Measurements from ENCODE around the gene CTSA.

CTSA gene

GRCh38 chr20:45861221-45862075, 29.7 kb upstream of the CTSA start:
- H3K4me1 ChIP-seq: peaks cover 3% of the 10 kb centered on the region; the same call in 1 of the 2 replicates
- DNase-seq: peak; percentile 52
- no peak for TF ChIP-seq CTCF (IDR thresholded peaks at IDR 0.05; ENCODE audit: low read depth, low read length)
- H3K36me3 ChIP-seq: no peaks in the 10 kb centered on the region
- H3K27me3 ChIP-seq: no peaks in the 10 kb centered on the region
- no peak overlapping the region for H3K4me3 ChIP-seq (ENCODE audit: low read depth, low read length)
- no peaks in the 10 kb centered on the region for H3K9me3 ChIP-seq

GRCh38 chr20:45863543-45864470, 27.3 kb upstream of the CTSA start:
- H3K4me1 ChIP-seq: peaks cover 3% of the 10 kb centered on the region; the same call in 1 of the 2 replicates
- no peak overlapping the region for H3K4me3 ChIP-seq (ENCODE audit: low read depth, low read length)
- no peaks in the 10 kb centered on the region for H3K36me3 ChIP-seq
- no peaks in the 10 kb centered on the region for H3K9me3 ChIP-seq
- no peak for DNase-seq
- no peaks in the 10 kb centered on the region for H3K27me3 ChIP-seq
- no peak for TF ChIP-seq CTCF (IDR thresholded peaks at IDR 0.05; ENCODE audit: low read depth, low read length)

DNA sequence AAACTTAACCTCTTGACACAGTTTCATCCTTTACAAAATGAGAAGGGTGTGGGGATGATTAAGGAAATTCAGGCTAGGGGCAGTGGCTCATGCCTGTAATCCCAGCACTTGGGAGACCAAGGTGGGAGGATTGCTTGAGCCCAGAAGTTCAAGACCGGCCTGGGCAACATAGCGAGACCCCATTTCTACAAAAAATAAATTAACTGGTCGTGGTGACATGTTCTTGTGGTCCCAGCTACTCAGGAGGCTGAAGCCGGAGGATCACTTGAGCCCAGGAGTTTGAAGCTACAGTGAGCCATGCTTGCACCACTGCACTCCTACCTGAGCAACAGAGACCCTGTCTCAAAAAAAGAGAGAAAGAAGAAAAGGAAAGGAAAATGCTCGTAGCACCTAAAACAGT, 24.7 kb upstream of the CTSA start:
- no peaks in the 10 kb centered on the region for H3K4me1 ChIP-seq
- no peaks in the 10 kb centered on the region for H3K36me3 ChIP-seq
- DNase-seq: no peak
- H3K4me3 ChIP-seq (ENCODE audit: low read depth, low read length): no peak overlapping the region
- H3K9me3 ChIP-seq: no peaks in the 10 kb centered on the region
- no peak for TF ChIP-seq CTCF (IDR thresholded peaks at IDR 0.05; ENCODE audit: low read depth, low read length)
- H3K27me3 ChIP-seq: no peaks in the 10 kb centered on the region

DNA sequence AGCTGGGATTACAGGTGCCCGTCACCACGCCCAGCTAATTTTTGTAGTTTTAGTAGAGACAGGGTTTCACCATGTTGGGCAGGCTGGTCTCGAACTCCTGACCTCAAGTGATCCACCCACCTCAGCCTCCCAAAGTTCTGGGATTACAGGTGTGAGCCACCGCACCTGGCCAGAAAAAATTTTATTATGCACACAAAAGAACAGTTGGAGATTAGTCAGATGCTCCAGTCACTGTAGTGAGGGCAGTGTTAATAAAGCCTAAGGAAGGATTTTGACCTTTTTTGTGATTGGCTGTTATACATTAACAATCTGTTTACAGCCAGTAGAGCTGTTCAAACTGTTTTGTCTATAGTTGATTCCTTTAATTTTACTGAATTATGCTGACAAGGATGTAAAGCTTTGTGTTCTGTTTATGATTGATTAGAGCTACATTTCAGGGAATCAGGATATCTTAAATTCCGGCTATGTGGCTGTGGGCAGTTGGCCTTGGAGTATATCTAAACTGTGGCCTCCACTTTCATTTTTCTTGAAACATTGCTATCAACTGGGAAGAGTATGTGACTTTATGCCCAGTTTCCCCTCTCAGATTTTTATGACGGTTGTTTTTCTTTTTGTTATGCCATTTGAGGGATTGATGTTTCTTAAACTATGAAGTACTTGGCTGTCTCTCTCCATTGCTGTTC, 23.9 kb upstream of the CTSA start:
- Histone ChIP-seq H3K4me3 (ENCODE audit: low read depth, low read length) (no peak overlapping the region), H3K36me3 (no peaks in the 10 kb centered on the region), H3K27me3 (no peaks in the 10 kb centered on the region), H3K4me1 (no peaks in the 10 kb centered on the region), H3K9me3 (no peaks in the 10 kb centered on the region)
- no peak for TF ChIP-seq CTCF (IDR thresholded peaks at IDR 0.05; ENCODE audit: low read depth, low read length)
- DNase-seq: no peak

DNA sequence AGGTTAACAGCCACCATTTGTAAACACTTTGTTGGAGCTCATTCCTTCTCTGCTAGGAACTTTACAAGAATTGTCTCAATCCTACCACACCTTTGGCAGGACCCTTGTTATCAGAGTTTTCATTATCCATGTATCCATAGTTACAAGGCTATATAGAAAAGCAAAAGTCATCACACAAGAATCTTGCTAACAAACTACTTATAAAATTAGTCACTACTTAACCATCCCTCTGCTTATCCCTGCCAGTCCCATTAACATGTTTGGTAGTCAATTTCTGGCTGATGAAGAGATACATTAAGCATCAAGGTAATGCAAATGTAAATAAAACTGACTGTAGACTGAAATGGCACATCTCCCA, 23.3 kb upstream of the CTSA start:
- no peaks in the 10 kb centered on the region for H3K36me3 ChIP-seq
- no peaks in the 10 kb centered on the region for H3K4me1 ChIP-seq
- TF ChIP-seq CTCF (IDR thresholded peaks at IDR 0.05; ENCODE audit: low read depth, low read length): no peak
- no peaks in the 10 kb centered on the region for H3K27me3 ChIP-seq
- no peaks in the 10 kb centered on the region for H3K9me3 ChIP-seq
- no peak for DNase-seq
- H3K4me3 ChIP-seq (ENCODE audit: low read depth, low read length): no peak overlapping the region
